SK-N-SH (cell line): ENCODE results near the gene ADCY9. TPM values are rescaled to one million over a fixed set of nuclear protein-coding genes. Genes with fewer than 3 reads are reported as not detected.

ENCODE experiments used
- CTCF ChIA-PET: fragments of 300-600, 350-600 bp; formaldehyde crosslinking; extraction: SDS; loops from one replicate; lab custom pipeline; 2021; lab: Yijun Ruan, JAX
- POLR2A ChIA-PET: fragments of 350-600 bp; sonication (Branson Sonifier 250); formaldehyde crosslinking; extraction: SDS; loops from one replicate; lab custom pipeline; 2020; ENCODE audit warnings: antibody characterized with exemption, inconsistent platforms; lab: Yijun Ruan, JAX
- DNase-seq: peaks from one replicate; pipeline ENCODE4 v3.0.0; 2012
- H2AFZ ChIP-seq: fragments of 200-600 bp; sonication (generic); 2 replicates; pipeline ENCODE4 v1.8.1; 2016; ENCODE audit warnings: antibody characterized with exemption, mild to moderate bottlenecking, low read depth
- H3F3A ChIP-seq: fragments of 200-600 bp; sonication (generic); replicated peaks from 2 replicates; pipeline ENCODE3; 2016; ENCODE audit warnings: antibody characterized with exemption, mild to moderate bottlenecking; ENCODE audit not compliant: insufficient read depth
- H3K27ac ChIP-seq, 2 experiments: fragments of 200-500 bp in 1 of 2; fragments of 200-600 bp in 1 of 2; sonication (Bioruptor generic) in 1 of 2; sonication (generic), shearing (Covaris generic) in 1 of 2; 2 replicates each; pipeline versions ENCODE4 v1.5.1 to v1.6.1; 2014 to 2016; ENCODE audit warnings: low read depth in 2 of 2, inconsistent platforms in 1 of 2, low read length in 1 of 2, mild to moderate bottlenecking in 1 of 2, mixed read lengths in 1 of 2
- H3K27me3 ChIP-seq: fragments of 200-600 bp; sonication (generic), shearing (Covaris generic); 2 replicates; pipeline ENCODE4 v1.6.1; 2016; ENCODE audit warnings: mixed run types; ENCODE audit not compliant: insufficient read depth
- H3K36me3 ChIP-seq, 2 experiments: fragments of 200-500 bp in 1 of 2; fragments of 200-600 bp in 1 of 2; sonication (Bioruptor generic) in 1 of 2; sonication (generic) in 1 of 2; replicated peaks in 1 of 2; 2 replicates each; pipeline versions ENCODE3 to v1.5.1; 2014 to 2016; ENCODE audit warnings: low read length in 1 of 2, mild to moderate bottlenecking in 1 of 2; ENCODE audit not compliant: insufficient read depth in 2 of 2, control insufficient read depth in 1 of 2
- H3K4me1 ChIP-seq, 2 experiments: fragments of 200-500 bp in 1 of 2; fragments of 200-600 bp in 1 of 2; sonication (Bioruptor generic) in 1 of 2; sonication (generic), shearing (Covaris generic) in 1 of 2; 2 replicates each; pipeline versions ENCODE4 v1.5.1 to v1.6.1; 2014 to 2016; ENCODE audit warnings: low read depth in 1 of 2, low read length in 1 of 2, mixed run types in 1 of 2; ENCODE audit not compliant: insufficient read depth in 2 of 2, control insufficient read depth in 1 of 2
- H3K4me2 ChIP-seq: fragments of 200-600 bp; sonication (generic), shearing (Covaris generic); 2 replicates; pipeline ENCODE4 v1.6.1; 2017; ENCODE audit warnings: mixed run types
- H3K4me3 ChIP-seq, 2 experiments: fragments of 200-500 bp in 1 of 2; fragments of 200-600 bp in 1 of 2; sonication (Bioruptor generic) in 1 of 2; sonication (generic), shearing (Covaris generic) in 1 of 2; 2 replicates each; pipeline versions ENCODE4 v1.5.1 to v1.8.1; 2014 to 2016; ENCODE audit warnings: low read depth in 2 of 2, inconsistent platforms in 1 of 2, low read length in 1 of 2, mild to moderate bottlenecking in 1 of 2, mixed read lengths in 1 of 2, moderate library complexity in 1 of 2
- H3K79me2 ChIP-seq: fragments of 200-600 bp; sonication (generic); 2 replicates; pipeline ENCODE4 v1.8.1; 2017; ENCODE audit warnings: mild to moderate bottlenecking; ENCODE audit not compliant: insufficient read depth
- H3K9ac ChIP-seq: fragments of 200-600 bp; sonication (generic); 2 replicates; pipeline ENCODE4 v1.6.1; 2017; ENCODE audit warnings: mixed run types
- H3K9me2 ChIP-seq: fragments of 200-600 bp; sonication (generic); 2 replicates; pipeline ENCODE4 v1.6.1; 2017; ENCODE audit warnings: mixed run types
- H3K9me3 ChIP-seq: fragments of 200-600 bp; sonication (generic); 2 replicates; pipeline ENCODE4 v1.6.1; 2017; ENCODE audit warnings: mixed run types, mild to moderate bottlenecking, moderate library complexity
- H4K20me1 ChIP-seq: fragments of 200-600 bp; sonication (generic); 2 replicates; pipeline ENCODE4 v1.6.1; 2017; ENCODE audit warnings: mild to moderate bottlenecking, mixed run types; ENCODE audit not compliant: insufficient read depth
- CHD2 ChIP-seq: fragments of 150-350 bp; IDR thresholded peaks from 2 replicates; pipeline ENCODE4 v1.6.1; 2018; ENCODE audit warnings: low read length; ENCODE audit not compliant: partially characterized antibody
- EZH2phosphoT487 ChIP-seq: fragments of 200-600 bp; sonication (generic); IDR thresholded peaks from 2 replicates; pipeline ENCODE4 v1.6.1; 2017; ENCODE audit warnings: low read depth, mixed run types, mild to moderate bottlenecking, antibody characterized with exemption, moderate library complexity, borderline replicate concordance
- FOXJ3 ChIP-seq: sonication (generic); formaldehyde crosslinking; IDR thresholded peaks from 2 replicates; pipeline ENCODE4 v1.5.1; 2020; ENCODE audit warnings: mild to moderate bottlenecking, missing genetic modification reagents
- MAX ChIP-seq: IDR thresholded peaks from 2 replicates; pipeline ENCODE4 v1.4.0; 2012; ENCODE audit warnings: low read depth
- MEF2A ChIP-seq: IDR thresholded peaks from 2 replicates; pipeline ENCODE4 v1.4.0; 2012; ENCODE audit warnings: low read depth, borderline replicate concordance
- NRF1 ChIP-seq: IDR thresholded peaks from 2 replicates; pipeline ENCODE4 v1.6.1; 2012; ENCODE audit warnings: low read depth, mild to moderate bottlenecking, low read length
- RXRA ChIP-seq: IDR thresholded peaks from 2 replicates; pipeline ENCODE4 v1.4.0; 2012; ENCODE audit warnings: low read depth, mild to moderate bottlenecking, borderline replicate concordance
- SMC3 ChIP-seq: IDR thresholded peaks from 2 replicates; pipeline ENCODE4 v1.6.1; 2012; ENCODE audit warnings: low read depth, low read length, improper control_type of control experiment
- WGBS: methylation state at CpG from one replicate; pipeline ENCODE4 v1.1.6; 2017; ENCODE audit warnings: low lambda C conversion rate; 5-methylcytosine and 5-hydroxymethylcytosine counted together
- polyA plus RNA-seq, 3 experiments: library from polyadenylated mRNA; depleted of rRNA; stranded (reverse); fragments of >200 nt; gene quantifications; 2 replicates each; pipeline ENCODE4 v1.2.3, GENCODE V29; 2012
- TF ChIP-seq, protein P1 (sequence below): IDR thresholded peaks from 2 replicates; pipeline ENCODE4 v1.4.0; 2012; ENCODE audit warnings: low read depth, borderline replicate concordance
- TF ChIP-seq, protein P2 (sequence below): IDR thresholded peaks from 2 replicates; pipeline ENCODE4; 2012

ADCY9 gene
- polyA plus RNA-seq, 1 of the 3 experiments (the other 2 are of a cell fraction) = 5.2 TPM

- Histone ChIP-seq H3K9ac (no peak overlapping the region), H3K79me2 (no peaks in the 10 kb centered on the region), H3F3A (no peaks in the 10 kb centered on the region), H3K9me2 (no peaks in the 10 kb centered on the region), H3K4me2 (no peak overlapping the region), H3K27me3 (no peaks in the 10 kb centered on the region), H3K27ac (no peak overlapping the region), H3K9me3 (no peaks in the 10 kb centered on the region), H2AFZ (no peak overlapping the region), H3K4me3 (no peak overlapping the region), H3K4me1 (peaks cover 7 to 13% of the 10 kb centered on the region in 2 experiments; a peak in 3 of 4 replicates), H4K20me1 (no peaks in the 10 kb centered on the region), H3K36me3 (no peaks in the 10 kb centered on the region)
- DNase-seq = no peak
- ChIA-PET CTCF (no interaction called here), POLR2A (no interaction called here)
- WGBS = 91% methylated on average over 25 of the region's 26 CpGs
- TF ChIP-seq, protein P1, sequence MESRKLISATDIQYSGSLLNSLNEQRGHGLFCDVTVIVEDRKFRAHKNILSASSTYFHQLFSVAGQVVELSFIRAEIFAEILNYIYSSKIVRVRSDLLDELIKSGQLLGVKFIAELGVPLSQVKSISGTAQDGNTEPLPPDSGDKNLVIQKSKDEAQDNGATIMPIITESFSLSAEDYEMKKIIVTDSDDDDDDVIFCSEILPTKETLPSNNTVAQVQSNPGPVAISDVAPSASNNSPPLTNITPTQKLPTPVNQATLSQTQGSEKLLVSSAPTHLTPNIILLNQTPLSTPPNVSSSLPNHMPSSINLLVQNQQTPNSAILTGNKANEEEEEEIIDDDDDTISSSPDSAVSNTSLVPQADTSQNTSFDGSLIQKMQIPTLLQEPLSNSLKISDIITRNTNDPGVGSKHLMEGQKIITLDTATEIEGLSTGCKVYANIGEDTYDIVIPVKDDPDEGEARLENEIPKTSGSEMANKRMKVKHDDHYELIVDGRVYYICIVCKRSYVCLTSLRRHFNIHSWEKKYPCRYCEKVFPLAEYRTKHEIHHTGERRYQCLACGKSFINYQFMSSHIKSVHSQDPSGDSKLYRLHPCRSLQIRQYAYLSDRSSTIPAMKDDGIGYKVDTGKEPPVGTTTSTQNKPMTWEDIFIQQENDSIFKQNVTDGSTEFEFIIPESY = no peak
- no peak for TF ChIP-seq RXRA
- TF ChIP-seq EZH2phosphoT487 = no peak
- TF ChIP-seq MAX = no peak
- no peak for TF ChIP-seq SMC3
- TF ChIP-seq CHD2 = no peak
- TF ChIP-seq, protein P2, sequence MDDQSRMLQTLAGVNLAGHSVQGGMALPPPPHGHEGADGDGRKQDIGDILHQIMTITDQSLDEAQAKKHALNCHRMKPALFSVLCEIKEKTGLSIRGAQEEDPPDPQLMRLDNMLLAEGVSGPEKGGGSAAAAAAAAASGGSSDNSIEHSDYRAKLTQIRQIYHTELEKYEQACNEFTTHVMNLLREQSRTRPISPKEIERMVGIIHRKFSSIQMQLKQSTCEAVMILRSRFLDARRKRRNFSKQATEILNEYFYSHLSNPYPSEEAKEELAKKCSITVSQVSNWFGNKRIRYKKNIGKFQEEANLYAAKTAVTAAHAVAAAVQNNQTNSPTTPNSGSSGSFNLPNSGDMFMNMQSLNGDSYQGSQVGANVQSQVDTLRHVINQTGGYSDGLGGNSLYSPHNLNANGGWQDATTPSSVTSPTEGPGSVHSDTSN = no peak
- no peak for TF ChIP-seq NRF1
- no peak for TF ChIP-seq FOXJ3 (CRISPR knock-in tag)
- TF ChIP-seq, all 33 proteins: peak for 0
Observed at GRCh38 chr16:3977376-3977775, 138.9 kb downstream of the ADCY9 start.

DNA sequence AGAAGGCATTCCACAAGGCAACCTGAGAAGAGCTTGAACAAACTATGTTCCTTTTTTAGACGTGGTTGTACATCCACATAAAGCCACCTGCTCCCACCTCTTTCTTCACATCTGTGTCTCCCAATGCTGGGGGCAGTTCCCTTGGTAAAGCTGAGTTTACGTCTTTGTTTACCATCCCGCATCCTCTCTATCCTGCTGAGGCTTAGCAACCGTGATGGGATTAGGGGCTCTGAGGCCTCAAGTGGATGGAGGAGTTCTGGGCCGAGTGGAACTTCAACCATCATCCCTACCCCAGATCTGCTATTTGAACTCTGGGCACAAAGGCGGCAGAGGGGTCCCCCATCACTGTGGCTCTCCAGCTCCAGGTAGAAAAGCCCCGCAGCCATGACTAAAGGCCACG lies 141.5 kb downstream of the ADCY9 start:
- Histone ChIP-seq H2AFZ (no peak overlapping the region), H4K20me1 (no peaks in the 10 kb centered on the region), H3K9me3 (no peaks in the 10 kb centered on the region), H3K9ac (no peak overlapping the region), H3K79me2 (no peaks in the 10 kb centered on the region), H3K4me2 (no peak overlapping the region), H3K27ac (no peak overlapping the region), H3K9me2 (no peaks in the 10 kb centered on the region), H3K36me3 (no peaks in the 10 kb centered on the region), H3K4me3 (no peak overlapping the region), H3F3A (no peaks in the 10 kb centered on the region), H3K4me1 (peaks cover 0 to 2% of the 10 kb centered on the region in 2 experiments; a peak in 2 of 4 replicates), H3K27me3 (no peaks in the 10 kb centered on the region)
- WGBS = 95% methylated on average over 8 of the region's 8 CpGs
- no peak for DNase-seq
- ChIA-PET POLR2A (no interaction called here), CTCF (interaction anchor here (1.1 to 2.0 kb wide), 2 partner anchors 8 to 279 kb away, joined by 4 to 7 read pairs; no protein-coding TSS in a partner anchor)
- TF ChIP-seq MEF2A = no peak
